Measurements from ENCODE around the gene BSDC1. TPM values are rescaled to one million over a fixed set of nuclear protein-coding genes. Genes with fewer than 3 reads are reported as not detected.

Gene BSDC1
- total and polyA plus RNA-seq, 2 of the 13 experiments (the other 11 are each of a cell fraction or from before 2014, with no cell fraction given), result 40.3 to 64.2 TPM

DNA sequence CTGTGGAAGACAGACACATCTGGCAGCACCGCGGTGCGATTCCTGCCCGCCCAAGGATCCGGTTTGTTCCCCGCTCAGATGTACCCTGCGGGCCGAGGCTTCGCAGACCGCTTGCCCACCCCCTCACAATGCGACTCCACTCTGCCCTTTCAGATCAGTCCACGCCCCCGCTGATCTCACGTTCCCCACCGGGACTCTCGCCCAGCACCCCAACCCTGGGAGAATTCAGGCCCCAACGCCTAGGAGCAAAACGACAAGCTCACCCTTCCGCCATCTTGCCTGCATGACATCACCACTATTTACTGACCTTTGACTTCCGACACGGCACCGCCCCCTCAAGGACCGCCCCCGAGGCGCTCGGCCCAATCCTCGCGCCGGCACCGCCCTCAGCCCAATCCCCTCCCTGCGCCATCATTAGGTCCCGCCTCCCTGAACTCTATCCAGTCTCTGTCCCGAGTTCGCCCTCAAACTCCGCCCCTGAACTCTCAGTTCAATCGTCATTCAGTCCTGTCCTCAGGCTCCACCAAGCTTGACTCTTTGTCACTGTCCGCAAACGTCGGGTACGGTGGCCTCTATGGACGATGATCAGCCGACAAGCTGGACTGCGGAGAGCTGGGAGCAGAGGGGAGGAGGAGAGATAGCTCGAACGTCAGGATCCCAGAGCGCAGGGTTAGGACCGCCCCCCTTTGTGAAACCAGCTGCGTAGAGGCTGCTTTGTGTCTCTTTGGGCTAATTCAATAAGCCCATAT is at the start of gene BSDC1 (continued):
- 0 out of 2 replicates have a peak, but pooled peaks have one; percentile 53 for TF ChIP-seq SNAPC2 (CRISPR knock-in tag; IDR thresholded peaks at IDR 0.05)
- TF ChIP-seq PHF8 (CRISPR knock-in tag; IDR thresholded peaks at IDR 0.05), result peak; percentile 93
- TF ChIP-seq EED (CRISPR knock-in tag; IDR thresholded peaks at IDR 0.05), result 0 out of 2 replicates have a peak, but pooled peaks have one; percentile 63
- TF ChIP-seq, protein P1, sequence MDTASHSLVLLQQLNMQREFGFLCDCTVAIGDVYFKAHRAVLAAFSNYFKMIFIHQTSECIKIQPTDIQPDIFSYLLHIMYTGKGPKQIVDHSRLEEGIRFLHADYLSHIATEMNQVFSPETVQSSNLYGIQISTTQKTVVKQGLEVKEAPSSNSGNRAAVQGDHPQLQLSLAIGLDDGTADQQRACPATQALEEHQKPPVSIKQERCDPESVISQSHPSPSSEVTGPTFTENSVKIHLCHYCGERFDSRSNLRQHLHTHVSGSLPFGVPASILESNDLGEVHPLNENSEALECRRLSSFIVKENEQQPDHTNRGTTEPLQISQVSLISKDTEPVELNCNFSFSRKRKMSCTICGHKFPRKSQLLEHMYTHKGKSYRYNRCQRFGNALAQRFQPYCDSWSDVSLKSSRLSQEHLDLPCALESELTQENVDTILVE (CRISPR knock-in tag; IDR thresholded peaks at IDR 0.05), result peak; percentile 86
- 0 out of 2 replicates have a peak, but pooled peaks have one; percentile 31 for TF ChIP-seq ETV6 (CRISPR knock-in tag; conservative IDR thresholded peaks at IDR 0.05)
- peak; percentile 55 for TF ChIP-seq CBX1 (IDR thresholded peaks at IDR 0.05; ENCODE audit: low read depth)
- no peak for TF ChIP-seq MAFG (CRISPR knock-in tag; IDR thresholded peaks at IDR 0.05)
- no peak for TF ChIP-seq THYN1 (CRISPR knock-in tag; IDR thresholded peaks at IDR 0.05; ENCODE audit: borderline replicate concordance, low read depth)
- TF ChIP-seq SOX5 (CRISPR knock-in tag; IDR thresholded peaks at IDR 0.05; ENCODE audit: borderline replicate concordance), result peak; percentile 74
- no peak for TF ChIP-seq ZNF432 (CRISPR knock-in tag; IDR thresholded peaks at IDR 0.05; ENCODE audit: borderline replicate concordance)
- TF ChIP-seq GATA4 (IDR thresholded peaks at IDR 0.05; ENCODE audit: borderline replicate concordance, low read depth), result peak; percentile 81; the same call in 1 of the 2 replicates
- TF ChIP-seq KLF16 (CRISPR knock-in tag; IDR thresholded peaks at IDR 0.05), result peak in 1 of 2 experiments; percentile 71; a peak in 1 of 4 replicates
- 0 out of 2 replicates have a peak, but pooled peaks have one; percentile 50 for TF ChIP-seq ZFP37 (CRISPR knock-in tag; IDR thresholded peaks at IDR 0.05; ENCODE audit: borderline replicate concordance)
- TF ChIP-seq, protein P2, sequence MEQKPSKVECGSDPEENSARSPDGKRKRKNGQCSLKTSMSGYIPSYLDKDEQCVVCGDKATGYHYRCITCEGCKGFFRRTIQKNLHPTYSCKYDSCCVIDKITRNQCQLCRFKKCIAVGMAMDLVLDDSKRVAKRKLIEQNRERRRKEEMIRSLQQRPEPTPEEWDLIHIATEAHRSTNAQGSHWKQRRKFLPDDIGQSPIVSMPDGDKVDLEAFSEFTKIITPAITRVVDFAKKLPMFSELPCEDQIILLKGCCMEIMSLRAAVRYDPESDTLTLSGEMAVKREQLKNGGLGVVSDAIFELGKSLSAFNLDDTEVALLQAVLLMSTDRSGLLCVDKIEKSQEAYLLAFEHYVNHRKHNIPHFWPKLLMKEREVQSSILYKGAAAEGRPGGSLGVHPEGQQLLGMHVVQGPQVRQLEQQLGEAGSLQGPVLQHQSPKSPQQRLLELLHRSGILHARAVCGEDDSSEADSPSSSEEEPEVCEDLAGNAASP (CRISPR knock-in tag; IDR thresholded peaks at IDR 0.05; ENCODE audit: borderline replicate concordance), result 0 out of 2 replicates have a peak, but pooled peaks have one; percentile 36
- TF ChIP-seq SALL1 (CRISPR knock-in tag; IDR thresholded peaks at IDR 0.05), result peak; percentile 36
- TF ChIP-seq XBP1 (CRISPR knock-in tag; IDR thresholded peaks at IDR 0.05), result no peak
- peak; percentile 80 for TF ChIP-seq NFYB (CRISPR knock-in tag; IDR thresholded peaks at IDR 0.05)
- no peak for TF ChIP-seq SOX6 (IDR thresholded peaks at IDR 0.05)
- peak; percentile 76 for TF ChIP-seq SOX6 (CRISPR knock-in tag; IDR thresholded peaks at IDR 0.05)
- TF ChIP-seq FOXA3 (CRISPR knock-in tag; IDR thresholded peaks at IDR 0.05), result peak; percentile 63
- TF ChIP-seq, protein P3, sequence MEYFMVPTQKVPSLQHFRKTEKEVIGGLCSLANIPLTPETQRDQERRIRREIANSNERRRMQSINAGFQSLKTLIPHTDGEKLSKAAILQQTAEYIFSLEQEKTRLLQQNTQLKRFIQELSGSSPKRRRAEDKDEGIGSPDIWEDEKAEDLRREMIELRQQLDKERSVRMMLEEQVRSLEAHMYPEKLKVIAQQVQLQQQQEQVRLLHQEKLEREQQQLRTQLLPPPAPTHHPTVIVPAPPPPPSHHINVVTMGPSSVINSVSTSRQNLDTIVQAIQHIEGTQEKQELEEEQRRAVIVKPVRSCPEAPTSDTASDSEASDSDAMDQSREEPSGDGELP (IDR thresholded peaks at IDR 0.05; ENCODE audit: borderline replicate concordance, low read depth), result peak; percentile 70; the same call in 1 of the 2 replicates
- TF ChIP-seq ESRRA (CRISPR knock-in tag; IDR thresholded peaks at IDR 0.05; ENCODE audit: low read depth), result peak; percentile 73
- TF ChIP-seq NONO (IDR thresholded peaks at IDR 0.05), result no peak
- TF ChIP-seq NONO (CRISPR knock-in tag; conservative IDR thresholded peaks at IDR 0.05), result peak; percentile 83
- TF ChIP-seq, protein P4, sequence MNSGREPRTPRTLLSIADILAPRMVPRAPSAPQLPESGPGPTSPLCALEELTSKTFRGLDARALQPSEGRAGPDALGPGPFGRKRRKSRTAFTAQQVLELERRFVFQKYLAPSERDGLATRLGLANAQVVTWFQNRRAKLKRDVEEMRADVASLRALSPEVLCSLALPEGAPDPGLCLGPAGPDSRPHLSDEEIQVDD (CRISPR knock-in tag; IDR thresholded peaks at IDR 0.05; ENCODE audit: borderline replicate concordance), result 0 out of 2 replicates have a peak, but pooled peaks have one; percentile 22

All from HepG2 (cell line).